GM23338 (cell line): ENCODE data around the gene MBNL1.

Experiments
- CREB1 ChIP-seq: fragments of 250-450 bp; sonication (Bioruptor Pico); IDR thresholded peaks from 2 replicates; pipeline ENCODE4 v1.5.0; 2020; ENCODE audit warnings: low read depth, mild to moderate bottlenecking, moderate library complexity
- CTCF ChIP-seq, 2 experiments: fragments of 200-600 bp in 1 of 2; sonication (generic) in 1 of 2; conservative IDR thresholded peaks; 2 replicates each; pipeline versions ENCODE4 v1.5.1 to v1.6.1; 2016 to 2017; ENCODE audit warnings: antibody characterized with exemption in 2 of 2, low read depth in 2 of 2, mild to moderate bottlenecking in 2 of 2, moderate library complexity in 1 of 2
- ETS1 ChIP-seq: IDR thresholded peaks from 2 replicates; pipeline ENCODE4 v1.6.1; 2016; ENCODE audit warnings: antibody characterized with exemption
- EZH2 ChIP-seq: fragments of 200-600 bp; sonication (generic); IDR thresholded peaks from one replicate; pipeline ENCODE4 v1.8.0; 2017; ENCODE audit warnings: antibody characterized with exemption, mild to moderate bottlenecking, low read depth; ENCODE audit not compliant: unreplicated experiment
- EZH2phosphoT487 ChIP-seq: fragments of 200-600 bp; sonication (generic); IDR thresholded peaks from one replicate; pipeline ENCODE4 v1.8.1; 2018; ENCODE audit warnings: antibody characterized with exemption; ENCODE audit not compliant: unreplicated experiment
- JUNB ChIP-seq: IDR thresholded peaks from one replicate; pipeline ENCODE4 v1.6.1; 2016; ENCODE audit warnings: antibody characterized with exemption; ENCODE audit not compliant: unreplicated experiment
- NANOG ChIP-seq: IDR thresholded peaks from 2 replicates; pipeline ENCODE4 v1.6.1; 2016; ENCODE audit warnings: antibody characterized with exemption, borderline replicate concordance
- POLR2AphosphoS5 ChIP-seq: IDR thresholded peaks from 2 replicates; pipeline ENCODE4 v1.6.1; 2016; ENCODE audit warnings: antibody characterized with exemption, low read depth
- REST ChIP-seq: IDR thresholded peaks from one replicate; pipeline ENCODE4 v1.6.1; 2018; ENCODE audit warnings: antibody characterized with exemption; ENCODE audit not compliant: unreplicated experiment
- STAT1 ChIP-seq: IDR thresholded peaks from one replicate; pipeline ENCODE4 v1.6.1; 2016; ENCODE audit warnings: antibody characterized with exemption; ENCODE audit not compliant: unreplicated experiment
- ZNF114 ChIP-seq: fragments of 250-450 bp; sonication (Bioruptor Pico); IDR thresholded peaks from 2 replicates; pipeline ENCODE4 v1.5.0; 2020; ENCODE audit warnings: mild to moderate bottlenecking, moderate library complexity
- ZNF462 ChIP-seq: fragments of 250-450 bp; sonication (Bioruptor Pico); IDR thresholded peaks from 2 replicates; pipeline ENCODE4 v1.5.0; 2020; ENCODE audit warnings: mild to moderate bottlenecking, moderate library complexity

GRCh38 chr3:152399374-152399773 is 130.6 kb downstream of the MBNL1 start:
- no peak for TF ChIP-seq CTCF (conservative IDR thresholded peaks at IDR 0.05; ENCODE audit: low read depth in 2 of 2)
- TF ChIP-seq EZH2: no peak
- no peak for TF ChIP-seq EZH2phosphoT487
- no peak for TF ChIP-seq REST
- no peak for TF ChIP-seq CREB1 (CRISPR knock-in tag)
- TF ChIP-seq POLR2AphosphoS5: no peak
- TF ChIP-seq STAT1: no peak
- TF ChIP-seq ZNF114: no peak
- TF ChIP-seq NANOG: no peak
- no peak for TF ChIP-seq JUNB
- no peak for TF ChIP-seq ETS1
- no peak for TF ChIP-seq ZNF462 (CRISPR knock-in tag)
